Stimulated activated CD8-positive, alpha-beta memory T cell treated with anti-CD3 and anti-CD28 coated beads, Interleukin-7, amount 100 ng/mL, for 1 hour (primary cell): ENCODE results near the gene NKD2.
"Not testable (repeated sequence)": the region's sequence is repeated elsewhere in the genome, so short reads cannot be mapped to it uniquely, and the experiment has no call there.

Experiments used
- DNase-seq, 2 donors: peaks; one replicate each; pipeline ENCODE4 v3.0.0-alpha.2; 2020; ENCODE audit warnings: low read depth in 2 of 2

Gene NKD2, protein sequence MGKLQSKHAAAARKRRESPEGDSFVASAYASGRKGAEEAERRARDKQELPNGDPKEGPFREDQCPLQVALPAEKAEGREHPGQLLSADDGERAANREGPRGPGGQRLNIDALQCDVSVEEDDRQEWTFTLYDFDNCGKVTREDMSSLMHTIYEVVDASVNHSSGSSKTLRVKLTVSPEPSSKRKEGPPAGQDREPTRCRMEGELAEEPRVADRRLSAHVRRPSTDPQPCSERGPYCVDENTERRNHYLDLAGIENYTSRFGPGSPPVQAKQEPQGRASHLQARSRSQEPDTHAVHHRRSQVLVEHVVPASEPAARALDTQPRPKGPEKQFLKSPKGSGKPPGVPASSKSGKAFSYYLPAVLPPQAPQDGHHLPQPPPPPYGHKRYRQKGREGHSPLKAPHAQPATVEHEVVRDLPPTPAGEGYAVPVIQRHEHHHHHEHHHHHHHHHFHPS

DNA sequence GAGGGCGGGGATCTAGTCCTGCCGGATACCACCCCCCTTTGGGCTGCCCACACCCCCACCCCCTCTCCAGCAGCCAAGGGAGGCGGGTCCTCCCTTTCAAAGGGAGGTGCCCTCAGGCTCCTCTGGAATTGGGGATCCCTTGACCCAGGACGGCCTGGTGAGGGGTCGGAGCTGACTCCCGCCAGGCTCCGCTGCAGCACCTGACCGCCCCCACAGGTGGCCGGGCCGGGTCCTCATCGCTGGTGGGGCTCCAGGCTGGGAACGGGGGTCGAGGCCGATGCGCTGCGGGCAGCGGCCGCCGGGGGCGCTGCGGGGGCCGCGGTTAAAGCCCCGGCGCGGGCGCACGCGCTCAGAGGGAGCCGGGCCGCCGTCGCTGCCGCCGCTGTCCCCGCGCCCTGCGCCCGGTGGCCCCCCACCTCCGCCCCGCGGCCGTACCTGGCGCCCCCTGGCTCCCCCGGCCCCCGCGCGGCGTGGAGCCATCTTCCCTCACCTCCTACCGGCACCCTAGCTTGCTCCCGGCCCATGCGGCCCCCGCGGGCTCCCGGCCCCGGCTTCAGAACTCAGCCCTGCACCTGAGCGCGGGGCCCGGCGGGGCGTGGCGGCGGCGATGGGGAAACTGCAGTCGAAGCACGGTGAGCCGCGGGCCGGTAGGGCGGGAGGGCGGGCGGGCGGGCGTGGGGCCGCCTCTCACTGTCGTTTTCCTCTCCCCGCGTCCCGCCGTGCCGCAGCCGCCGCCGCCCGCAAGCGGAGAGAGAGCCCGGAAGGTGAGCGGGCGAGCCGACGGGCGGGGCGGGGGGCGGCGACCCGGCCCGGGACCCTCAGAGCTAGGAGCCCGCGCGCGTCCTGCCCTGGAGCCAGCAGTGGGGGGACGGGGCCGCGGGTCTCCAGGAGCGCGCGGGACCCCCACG, at the start of gene NKD2:
Gene NKD2, plus strand, starts transcription at position 352 of the 908 bp plus-strand sequence. Its CDS starts 256 bp downstream, at position 608.
- peak in 1 of 2 donors; percentile 19 for DNase-seq

DNA sequence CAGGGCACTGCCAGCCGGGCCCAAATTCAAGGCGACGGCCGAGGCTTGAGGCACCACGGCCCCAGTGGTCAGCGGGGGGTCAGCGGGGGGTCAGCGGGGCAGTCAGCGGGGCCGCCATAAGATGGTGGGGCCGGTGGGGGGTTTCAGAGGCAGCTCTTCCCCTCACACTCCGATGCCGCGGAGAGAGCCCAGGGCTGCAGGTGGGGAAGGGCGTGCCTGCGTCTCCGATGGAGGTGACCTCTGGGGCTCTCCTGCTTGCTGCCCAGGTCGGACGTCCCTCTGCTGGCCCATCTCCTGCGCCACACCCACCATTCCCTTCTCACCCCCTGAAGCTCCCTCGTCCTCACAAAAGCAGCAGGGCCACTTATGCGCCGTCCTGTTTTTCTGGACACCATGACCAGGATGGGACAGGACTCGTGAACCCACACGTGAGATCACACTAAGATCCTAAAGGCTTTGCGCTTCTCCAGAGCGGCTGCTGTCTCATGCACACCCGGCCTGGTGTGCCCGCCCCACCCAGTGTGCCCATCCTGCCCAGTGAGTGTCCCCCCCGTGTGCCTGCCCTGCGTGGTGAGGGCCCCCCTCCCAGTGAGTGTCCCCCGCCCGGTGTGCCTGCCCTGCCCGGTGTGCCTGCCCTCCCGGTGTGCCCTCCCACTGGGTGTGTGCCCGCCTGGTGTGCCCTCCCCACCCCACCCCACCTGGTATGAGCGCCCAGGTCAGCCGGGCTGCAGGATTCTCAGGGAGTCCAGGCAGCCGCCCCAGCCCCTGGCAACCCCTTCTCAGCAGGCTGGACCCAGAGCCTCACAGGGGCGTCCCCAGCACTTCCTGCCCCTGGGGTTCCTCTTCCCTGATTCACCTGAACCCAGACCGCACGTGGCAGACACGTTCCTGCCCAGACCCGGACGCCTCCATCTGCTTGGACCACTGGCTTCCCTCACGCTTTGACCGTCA, 48.7 kb upstream of the NKD2 start:
- DNase-seq = no peak

DNA sequence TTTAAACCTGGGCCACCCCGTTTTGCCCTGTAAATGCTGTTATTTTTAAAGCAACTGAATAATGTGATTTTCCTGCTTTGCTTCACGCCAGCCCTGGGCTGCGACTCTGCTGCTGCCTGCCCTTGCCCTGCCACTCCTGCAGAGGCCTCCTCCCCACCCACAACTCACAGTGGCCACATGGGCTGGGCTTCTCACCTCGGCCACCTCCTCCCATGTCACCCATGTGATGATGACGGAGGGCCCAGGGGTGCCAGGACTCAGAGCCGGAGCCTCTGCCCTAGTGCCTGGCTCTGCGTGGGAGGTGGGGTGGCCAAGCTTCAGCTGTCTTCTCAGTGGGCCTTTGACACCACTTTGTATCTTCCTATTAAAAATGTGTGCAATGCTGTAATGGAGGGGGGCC, 48.1 kb upstream of the NKD2 start:
- no peak for DNase-seq

DNA sequence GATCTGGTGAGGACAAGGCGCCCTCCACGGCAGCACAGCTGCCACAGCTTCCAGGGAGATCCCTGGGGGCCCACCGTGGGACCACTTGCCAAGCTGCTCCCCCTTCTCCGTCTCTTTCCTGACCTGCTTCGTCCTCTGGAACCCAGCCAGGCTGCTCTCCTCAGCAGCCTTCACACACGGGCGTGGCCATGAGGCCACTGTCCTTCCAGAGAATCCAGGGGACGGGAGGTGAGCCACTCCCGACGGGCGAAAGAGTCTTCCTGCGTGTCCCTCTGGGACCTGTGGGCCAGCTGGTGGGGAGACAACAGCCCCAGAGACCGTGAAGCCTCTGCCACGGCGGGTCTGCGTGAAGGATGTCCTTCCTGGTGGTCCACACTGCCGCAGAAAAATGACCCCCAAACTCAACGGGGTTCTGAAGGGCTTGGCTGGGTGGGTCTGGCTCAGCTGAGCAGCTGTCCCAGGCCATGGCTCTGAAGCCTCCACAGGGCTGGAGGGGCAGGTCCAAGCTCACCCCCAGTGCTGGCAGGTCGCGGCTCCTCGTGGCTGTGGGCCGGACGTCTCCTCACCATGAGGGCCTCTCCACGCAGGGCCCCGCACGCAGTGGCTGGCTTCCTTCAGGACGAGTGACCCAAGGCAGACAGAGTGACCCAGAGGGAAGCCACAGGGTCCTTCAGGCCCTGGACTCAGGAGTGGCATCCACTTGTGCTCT, 47.4 kb upstream of the NKD2 start:
- no peak for DNase-seq

DNA sequence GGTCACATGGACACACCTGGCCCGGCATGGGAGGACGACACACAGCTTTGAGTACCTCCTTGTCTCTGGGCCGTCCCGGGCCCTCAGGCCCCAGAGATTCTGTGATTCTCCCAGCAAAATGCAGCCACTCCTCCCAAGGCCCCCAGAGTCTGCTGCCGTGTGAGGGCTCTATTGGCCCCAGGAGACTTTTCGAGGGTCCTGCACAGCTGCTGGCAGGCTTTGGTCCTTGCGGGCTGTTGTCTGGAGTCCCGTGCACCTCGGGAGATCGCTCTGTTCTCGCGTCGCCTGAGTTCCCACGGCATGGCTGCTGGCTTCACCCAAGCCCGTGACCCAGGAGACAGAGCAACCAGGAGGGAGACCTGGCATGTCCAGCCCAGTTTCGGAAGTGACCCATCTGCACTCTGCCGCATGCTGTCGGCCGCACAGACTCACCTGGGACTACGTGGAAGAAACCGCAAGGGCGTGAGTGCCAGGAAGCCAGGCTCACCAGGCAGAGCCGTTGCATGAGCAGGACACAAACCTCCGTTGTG, 46.8 kb upstream of the NKD2 start:
- DNase-seq = no peak

DNA sequence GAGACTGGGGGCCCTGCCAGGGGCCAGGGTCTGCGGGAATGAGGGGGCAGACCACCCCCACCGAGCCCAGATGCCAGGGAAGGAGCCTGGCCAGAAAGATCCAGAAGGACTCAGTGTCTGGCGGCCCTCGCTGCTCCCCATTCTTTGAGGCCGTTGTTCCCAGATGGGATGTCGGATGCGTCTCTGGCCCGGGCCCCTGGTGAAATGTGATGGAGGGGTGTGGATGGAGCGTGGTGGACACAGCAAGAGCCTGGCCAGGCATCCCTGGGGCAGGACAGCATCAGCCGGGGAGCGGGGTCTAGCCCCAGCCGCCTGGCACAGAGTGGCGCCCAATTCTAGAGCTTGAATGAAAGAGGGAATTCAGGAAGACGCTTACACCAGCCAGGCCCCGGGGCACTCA, 46.2 kb upstream of the NKD2 start:
- no peak for DNase-seq

DNA sequence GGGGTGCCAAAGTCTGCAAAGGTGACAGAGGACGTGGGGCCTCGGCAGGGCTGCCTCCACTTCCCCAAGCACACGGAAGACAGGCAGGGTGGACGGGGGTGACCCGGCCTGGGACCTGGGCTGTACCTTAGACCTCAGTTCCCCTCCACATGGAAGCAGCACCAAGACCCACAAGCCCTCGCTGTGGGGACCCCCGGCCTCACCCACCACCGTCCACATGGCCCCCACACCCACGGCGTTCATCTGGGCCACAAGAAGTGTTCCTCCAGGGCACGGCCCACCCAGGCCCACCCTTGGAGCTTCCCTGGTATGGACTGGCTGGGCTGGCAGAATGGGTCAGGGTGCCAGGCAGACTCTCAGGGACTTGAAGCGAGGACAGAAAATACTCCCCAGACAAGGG, 45.8 kb upstream of the NKD2 start:
- DNase-seq = no peak

DNA sequence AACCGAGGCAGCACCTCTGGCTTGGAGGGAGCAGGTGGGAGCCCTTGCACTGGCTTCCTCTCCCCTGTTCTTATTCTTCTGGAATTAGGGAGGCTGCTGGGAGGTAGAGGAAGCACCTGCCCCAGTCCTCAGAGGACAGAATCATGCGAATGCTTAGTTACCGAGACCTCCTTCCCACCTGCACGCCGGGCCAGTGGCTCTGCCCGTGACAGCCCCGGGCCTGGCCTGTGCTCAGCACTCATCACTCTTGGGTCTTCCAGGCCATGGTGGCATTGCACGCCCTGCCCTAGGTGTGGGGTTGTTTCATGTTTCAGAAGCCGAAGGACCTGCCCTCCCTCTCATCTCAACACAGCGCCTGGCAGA, 45.3 kb upstream of the NKD2 start:
- DNase-seq = no peak

DNA sequence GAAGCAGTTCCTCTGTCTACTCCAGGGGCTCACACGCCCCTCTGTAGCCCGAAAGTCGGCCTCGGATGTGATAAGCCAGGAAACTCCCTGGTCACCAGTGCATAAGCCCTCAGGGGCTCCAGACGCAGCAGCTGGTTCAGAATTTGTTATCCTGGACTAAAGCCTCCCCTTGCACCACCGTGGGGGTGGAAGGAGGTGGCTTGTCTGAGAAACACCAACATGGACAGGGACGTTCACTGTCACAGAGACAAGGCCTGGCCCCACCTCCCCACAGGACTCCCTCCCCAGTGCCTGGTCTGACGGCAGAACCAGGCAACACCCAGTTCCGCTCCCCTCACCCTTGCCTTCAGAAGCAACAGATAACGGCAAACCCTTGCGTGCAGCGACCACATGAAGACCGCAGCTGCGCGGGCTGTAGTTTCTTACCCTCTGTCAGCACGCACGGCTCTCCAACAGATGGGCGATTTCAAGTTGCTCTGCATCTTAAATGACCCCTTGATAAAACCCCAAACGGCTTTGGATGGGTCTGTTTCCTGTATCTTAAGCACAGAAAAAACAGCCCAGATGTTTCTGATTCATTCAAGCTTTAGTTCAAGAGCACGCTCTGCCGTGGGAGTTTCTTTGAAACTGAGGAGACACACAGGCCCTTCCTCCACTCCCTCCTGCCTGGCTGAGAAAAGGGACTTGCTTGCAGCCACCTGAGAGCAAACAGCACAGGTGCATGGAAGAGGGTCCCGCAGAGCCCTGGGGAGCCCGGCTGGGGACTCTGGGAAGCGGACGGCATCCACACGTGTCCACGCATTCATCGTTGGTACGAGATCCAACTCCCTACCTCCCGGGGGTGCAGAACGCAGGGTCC, 44.7 kb upstream of the NKD2 start:
- DNase-seq = no peak

DNA sequence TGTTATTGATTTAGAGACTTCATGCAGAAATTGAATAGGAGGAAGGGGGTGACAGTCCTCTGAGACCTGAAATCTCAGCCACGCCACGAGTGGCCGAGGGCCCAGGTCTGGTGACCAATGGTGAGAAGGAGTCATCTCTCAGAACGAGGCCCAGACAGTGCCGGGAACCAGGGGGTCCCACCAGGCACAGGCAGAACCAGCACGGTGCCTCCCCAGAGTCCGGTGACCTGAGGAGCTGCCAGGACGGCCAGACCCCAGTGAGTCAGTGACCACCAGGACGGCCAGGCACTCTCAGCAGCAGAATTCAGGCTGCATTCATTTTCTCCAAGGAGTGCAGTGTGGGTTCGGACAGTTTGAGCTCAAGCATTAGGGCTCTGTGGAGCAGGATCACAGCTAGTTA, 43.8 kb upstream of the NKD2 start:
- no peak for DNase-seq

DNA sequence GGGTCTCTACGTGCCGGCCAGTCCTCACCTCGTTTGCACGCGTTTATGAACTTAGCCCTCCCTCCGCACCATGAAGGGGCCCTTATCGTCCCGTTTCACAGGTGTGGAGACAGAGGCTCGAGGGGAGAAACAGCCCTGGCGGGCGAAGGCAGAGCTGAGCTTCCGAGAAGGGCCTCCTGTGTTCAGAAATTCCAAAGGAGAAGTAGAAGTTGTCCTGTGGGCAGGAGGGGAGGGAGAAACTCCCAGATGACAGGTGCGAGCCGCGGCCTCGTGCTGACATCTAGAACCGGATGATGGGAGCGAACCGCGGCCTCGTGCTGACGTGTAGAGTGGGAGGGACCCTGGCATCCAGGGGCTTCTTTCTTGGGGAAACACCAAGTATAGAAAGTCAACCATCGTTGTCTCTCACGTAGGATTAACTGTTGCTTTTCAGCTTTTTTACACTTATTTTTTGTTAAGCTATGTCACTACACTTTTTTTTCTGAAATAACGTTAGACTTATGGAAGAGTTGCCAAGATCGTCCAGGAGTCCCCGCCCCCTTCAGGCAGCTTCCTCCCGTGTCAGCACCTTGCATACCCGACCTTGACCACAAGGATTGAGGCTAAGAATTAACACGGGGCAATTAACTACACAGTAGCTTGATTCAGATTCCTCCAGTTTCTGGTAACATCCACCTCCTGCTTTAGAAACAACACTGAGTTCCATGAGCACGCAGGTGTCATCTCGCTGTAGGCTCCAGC, 42.8 kb upstream of the NKD2 start:
- DNase-seq = no peak

DNA sequence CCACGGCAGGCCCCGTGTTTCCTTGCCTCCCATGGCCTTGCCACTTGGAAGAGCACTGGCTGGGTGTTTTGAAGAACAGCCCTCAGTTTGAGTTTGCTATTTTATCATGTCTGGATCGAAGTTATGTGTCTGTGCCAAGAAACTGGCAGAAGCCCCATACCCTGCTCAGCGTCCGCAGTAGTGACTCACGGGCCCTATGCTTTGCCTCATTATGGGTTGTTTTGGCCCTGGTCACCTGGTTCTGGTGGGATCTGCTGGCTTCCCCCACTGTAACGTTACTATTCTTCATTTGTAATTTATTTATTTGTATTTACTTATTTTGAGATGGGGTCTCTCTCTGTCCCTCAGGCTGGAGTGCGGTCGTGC, 42.3 kb upstream of the NKD2 start:
- no peak for DNase-seq

DNA sequence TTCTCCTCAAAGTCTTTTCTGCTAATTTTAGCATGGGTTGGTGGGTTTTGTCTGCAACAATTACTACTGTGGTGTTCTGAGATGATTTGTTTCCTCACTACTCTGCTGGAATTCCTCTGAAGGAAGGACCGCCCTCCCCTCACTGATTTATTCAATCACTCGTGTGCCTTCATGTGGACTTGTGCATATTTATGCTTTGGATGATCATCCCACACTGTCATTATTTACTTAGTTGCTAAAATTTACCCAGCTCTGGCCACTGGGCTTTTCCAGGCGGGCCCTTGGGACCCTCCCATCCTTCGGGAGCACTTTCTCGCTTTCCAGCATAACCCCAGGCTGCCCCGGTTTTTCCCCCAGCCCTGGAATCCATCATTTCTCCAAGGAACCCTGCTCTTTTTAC, 41.7 kb upstream of the NKD2 start:
- no peak for DNase-seq

DNA sequence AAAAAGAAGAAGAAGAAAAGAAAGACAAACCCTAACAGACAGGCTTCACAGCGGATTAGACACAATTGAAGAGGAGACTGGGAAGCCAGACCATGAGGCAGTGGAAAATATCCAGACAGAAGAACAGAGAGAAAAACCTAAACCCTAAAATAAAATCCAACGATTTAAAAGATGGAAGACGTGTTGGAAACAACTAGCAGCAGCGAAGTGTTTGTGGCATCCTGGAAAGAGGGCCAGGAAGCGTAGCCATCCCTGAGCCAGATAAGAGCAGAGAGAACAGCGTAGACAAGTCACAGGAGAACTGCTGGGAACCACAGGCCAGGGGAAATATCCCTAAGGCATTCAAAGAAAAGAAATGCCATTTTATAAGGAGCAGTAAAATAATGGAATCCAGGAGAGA, 39.7 kb upstream of the NKD2 start:
- DNase-seq = no peak

DNA sequence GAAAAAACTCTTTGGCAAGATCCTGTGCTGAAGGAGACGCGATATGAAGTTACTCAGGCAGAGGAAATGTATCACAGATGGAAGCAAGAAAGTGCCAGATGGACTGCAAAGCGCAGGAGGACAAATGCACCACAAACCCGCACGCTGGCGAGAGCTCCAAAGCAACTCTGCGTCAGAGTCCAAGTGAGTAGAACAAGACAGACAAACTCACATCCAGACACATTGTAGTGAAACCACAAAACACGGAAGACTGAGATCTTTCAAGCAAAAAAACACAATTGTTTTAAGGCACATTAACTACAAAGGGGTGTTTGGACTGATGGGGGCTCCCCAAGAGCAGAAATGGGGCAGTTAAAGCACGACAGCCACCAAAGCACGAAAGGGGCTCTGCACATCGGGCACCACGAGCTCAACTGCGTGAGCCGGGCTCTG, 39.2 kb upstream of the NKD2 start:
- DNase-seq = no peak

DNA sequence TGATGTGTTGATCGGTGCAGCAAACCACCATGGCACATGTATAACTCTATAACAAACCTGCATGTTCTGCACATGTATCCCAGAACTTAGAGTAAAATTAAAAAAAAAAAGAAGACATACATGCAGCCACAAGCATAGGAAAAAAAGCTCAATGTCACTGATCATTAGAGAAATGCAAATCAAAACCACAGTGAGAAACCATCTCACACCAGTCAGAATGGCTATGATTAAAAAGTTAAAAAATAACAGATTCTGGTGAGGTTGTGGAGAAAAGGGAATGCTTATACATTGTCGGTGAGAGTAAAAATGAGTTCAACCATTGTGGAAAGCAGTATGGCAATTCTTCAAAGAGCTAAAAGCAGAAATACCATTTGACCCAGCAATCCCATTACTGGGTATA, 36.0 kb upstream of the NKD2 start:
- DNase-seq = not testable (repeated sequence)

DNA sequence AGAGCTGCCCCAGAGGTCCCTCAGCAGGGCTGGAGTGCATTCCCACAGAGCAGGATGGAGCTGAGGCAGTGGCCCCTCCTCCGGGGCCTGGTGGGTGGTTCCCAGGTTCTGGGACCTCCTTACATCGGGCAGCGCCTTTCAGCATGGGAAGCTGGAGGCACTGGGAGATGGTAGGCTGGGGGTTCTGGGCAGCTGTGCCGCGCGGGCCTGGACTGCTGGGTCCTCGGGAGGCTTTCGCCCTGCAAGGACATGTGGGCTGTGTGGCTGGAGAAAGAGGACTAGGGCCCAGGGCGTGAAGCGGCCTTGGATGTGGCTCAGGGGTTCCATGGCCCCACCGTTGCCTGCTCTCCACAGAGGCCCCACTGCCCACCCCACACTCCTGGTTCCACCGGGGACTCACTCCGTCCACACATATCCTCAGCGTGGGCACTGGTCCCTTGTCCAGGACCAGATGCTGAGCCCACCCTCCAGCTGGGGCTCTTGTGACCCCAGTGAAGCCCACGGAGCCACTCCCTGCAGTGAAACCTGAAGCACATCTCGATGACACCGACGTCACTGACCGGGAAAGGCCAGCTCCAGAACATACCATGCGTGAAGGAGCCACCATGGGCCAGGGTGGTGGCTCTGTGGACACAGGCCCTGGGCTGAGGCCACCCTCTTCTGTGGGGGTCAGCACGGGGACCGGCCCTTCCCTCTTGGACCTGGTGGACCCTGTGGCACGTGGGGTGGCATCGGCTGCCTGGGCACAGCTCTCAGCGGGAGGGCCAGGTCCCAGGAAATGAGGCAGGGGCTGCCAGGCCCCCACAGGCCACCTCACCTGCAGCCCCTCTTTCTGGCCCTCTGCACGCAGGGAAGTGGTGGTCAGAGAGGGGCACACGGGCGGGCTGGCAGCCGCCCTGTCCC, 31.5 kb upstream of the NKD2 start:
- DNase-seq = no peak

DNA sequence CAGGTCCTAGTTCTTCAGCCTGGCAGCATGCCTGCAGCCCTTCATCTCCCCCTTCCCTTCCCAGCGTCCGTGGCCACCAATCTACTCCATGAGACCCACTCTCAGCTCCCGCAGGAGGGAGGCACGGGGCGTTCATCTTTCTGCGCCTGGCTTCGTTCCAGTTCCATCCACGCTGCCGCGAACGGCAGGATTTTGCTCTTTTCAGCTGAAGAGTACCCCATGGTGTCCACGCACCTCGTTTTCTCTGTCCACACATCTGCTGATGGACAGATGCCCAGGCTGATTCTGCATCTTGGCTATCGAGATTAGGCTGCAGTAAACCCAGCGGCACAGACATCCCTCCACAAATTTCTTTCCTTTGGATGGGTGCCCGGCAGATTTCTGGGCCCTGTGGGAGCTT, 30.5 kb upstream of the NKD2 start:
- no peak for DNase-seq
